ENCODE data around the gene OMP. TPM values are rescaled to one million over a fixed set of nuclear protein-coding genes. Genes with fewer than 3 reads are reported as not detected.

OMP gene
- total RNA-seq, 6 donors from 2014 or later, result 0.77 to 5.2 TPM; not detected in 4

DNA sequence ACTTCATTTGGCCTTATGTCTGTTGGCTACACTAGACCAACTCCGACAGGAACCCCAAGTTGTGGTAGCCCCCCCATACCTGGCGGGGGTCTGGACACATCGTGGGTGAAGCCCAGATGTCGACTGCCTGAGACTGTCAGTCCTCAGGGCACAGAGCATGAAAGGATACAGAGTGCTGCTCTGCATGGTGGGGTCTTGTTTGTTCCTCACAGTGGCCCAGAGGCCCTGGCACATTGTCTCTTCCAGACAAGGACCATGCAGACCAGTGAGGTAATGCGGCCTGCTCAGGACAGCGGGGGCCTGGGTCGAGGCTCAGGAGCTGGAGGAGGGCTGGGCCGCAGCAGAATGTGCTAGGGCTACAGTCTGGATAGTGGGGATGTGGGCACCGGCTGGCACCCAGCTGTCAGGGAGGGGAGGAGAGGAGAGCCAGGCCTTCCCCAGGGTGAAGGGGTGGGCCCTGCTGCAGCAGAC, 21.2 kb upstream of the OMP start:
- Histone ChIP-seq H3K4me1 (peaks cover 12 to 15% (median 13%) of the 10 kb centered on the region in 4 donors), H3K9me3 (no peaks in the 10 kb centered on the region), H3K36me3 (no peaks in the 10 kb centered on the region), H3K4me3 (no peak overlapping the region), H3K27ac (peak overlapping the region in 1 of 4 donors; percentile 62), H3K27me3 (no peaks in the 10 kb centered on the region)
- TF ChIP-seq, protein P1, sequence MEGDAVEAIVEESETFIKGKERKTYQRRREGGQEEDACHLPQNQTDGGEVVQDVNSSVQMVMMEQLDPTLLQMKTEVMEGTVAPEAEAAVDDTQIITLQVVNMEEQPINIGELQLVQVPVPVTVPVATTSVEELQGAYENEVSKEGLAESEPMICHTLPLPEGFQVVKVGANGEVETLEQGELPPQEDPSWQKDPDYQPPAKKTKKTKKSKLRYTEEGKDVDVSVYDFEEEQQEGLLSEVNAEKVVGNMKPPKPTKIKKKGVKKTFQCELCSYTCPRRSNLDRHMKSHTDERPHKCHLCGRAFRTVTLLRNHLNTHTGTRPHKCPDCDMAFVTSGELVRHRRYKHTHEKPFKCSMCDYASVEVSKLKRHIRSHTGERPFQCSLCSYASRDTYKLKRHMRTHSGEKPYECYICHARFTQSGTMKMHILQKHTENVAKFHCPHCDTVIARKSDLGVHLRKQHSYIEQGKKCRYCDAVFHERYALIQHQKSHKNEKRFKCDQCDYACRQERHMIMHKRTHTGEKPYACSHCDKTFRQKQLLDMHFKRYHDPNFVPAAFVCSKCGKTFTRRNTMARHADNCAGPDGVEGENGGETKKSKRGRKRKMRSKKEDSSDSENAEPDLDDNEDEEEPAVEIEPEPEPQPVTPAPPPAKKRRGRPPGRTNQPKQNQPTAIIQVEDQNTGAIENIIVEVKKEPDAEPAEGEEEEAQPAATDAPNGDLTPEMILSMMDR (IDR thresholded peaks at IDR 0.05), result no peak
- TF ChIP-seq POLR2AphosphoS5 (IDR thresholded peaks at IDR 0.05) (no peak), POLR2A (IDR thresholded peaks at IDR 0.05) (no peak), EP300 (IDR thresholded peaks at IDR 0.05) (no peak)
- no peak for DNase-seq
- ATAC-seq (ENCODE audit: low FRiP score in 2 of 2), result no peak
- 96 to 100% methylated on average over 1 to 9 of the region's 9 CpGs for WGBS, 2 donors

DNA sequence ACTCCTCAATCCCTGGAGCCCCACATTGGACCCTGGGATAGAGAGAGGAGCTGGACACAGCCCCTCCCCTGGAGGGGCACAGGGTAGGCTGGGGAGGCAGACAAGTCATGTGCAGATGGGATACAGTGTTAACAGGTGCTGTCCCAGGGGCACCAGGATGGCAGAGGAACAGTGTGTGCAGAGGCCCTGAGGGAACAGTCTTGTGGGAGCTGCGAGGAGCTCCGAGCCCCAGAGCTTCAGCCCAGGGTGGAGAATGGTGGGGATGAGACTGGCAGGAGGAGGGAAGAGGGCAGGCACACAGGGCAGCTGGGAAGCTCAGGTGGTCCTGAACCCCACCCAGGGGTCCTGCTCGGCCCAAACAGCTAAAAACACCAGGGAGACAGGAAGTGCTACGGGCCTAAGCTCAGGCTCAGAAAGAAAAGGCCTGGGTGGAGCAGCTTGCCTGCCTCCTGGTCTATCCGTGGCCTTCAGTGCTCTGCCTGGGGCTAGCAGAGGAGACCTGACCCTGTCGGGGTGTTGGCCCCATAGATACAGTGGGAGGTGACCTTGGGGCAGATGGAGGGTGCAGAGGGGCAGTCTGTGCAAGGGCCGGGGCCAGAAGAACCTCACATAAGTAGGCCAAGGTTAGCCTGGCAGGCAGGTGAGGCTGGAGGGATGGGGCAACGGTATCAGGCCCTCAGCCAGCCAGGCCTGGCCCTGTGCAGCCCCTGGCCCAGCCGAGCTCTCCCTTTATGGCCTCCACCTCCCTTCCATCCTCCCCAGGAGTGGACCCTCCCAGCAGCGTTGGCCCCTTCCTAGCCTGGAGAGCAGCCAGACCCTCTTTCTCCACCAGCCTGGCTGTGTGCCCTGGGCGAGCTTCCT, 20.4 kb upstream of the OMP start:
- 64 to 76% methylated on average over 8 to 11 of the region's 11 CpGs for WGBS, 2 donors
- peaks cover 12 to 15% (median 13%) of the 10 kb centered on the region in 4 donors for H3K4me1 ChIP-seq
- peak; percentile 4 to 31 for ATAC-seq (ENCODE audit: low FRiP score in 2 of 2)
- TF ChIP-seq POLR2A (IDR thresholded peaks at IDR 0.05), result no peak
- H3K27me3 ChIP-seq, result no peaks in the 10 kb centered on the region
- H3K36me3 ChIP-seq, result no peaks in the 10 kb centered on the region
- no peaks in the 10 kb centered on the region for H3K9me3 ChIP-seq
- DNase-seq, result peak in 1 of 2 donors; percentile 20
- H3K4me3 ChIP-seq, result no peak overlapping the region
- H3K27ac ChIP-seq, result peak overlapping the region in 3 of 4 donors; percentile 55 to 69 (median 62)

DNA sequence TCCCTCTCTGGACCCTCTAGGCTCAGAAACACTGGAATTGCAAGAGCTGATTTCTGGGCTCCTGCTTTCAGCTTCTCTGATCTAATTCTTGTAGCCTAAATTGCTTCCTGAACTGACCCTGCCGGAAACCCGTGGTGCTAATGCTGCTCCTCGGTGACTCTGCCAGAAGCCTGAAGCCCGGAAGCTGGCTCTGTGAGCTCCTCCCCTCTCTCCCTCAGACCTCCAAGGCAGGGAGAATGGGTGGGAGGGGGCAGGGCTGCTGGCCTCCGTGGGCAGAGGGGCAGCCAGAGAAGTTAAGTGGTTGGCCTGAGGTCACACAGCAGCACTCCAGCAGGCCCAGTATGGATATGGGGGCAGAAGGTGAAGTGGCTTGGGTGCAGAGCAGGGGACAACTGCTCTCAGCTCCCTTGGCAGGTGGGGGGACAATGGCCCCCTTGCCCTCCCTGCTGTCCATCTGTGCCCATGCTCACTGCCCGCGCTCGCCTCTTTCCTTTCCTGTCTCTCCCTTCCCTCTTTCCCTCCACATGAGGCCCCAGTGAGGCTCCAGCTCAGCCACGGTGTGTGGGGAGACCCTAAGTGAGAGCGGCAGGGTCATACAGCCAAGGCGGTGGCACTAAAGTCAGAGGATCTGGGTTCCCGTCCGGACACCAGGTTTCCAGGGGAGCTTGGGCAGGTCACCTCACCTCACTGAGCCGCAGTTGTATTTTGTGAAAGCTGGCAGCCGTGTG, 19.6 kb upstream of the OMP start:
- H3K27me3 ChIP-seq, result no peaks in the 10 kb centered on the region
- no peaks in the 10 kb centered on the region for H3K36me3 ChIP-seq
- H3K9me3 ChIP-seq, result no peaks in the 10 kb centered on the region
- WGBS, 2 donors, result 70 to 91% methylated on average over 5 to 15 of the region's 15 CpGs
- peak in 1 of 2 donors; percentile 61 for ATAC-seq (ENCODE audit: low FRiP score in 2 of 2)
- DNase-seq, result peak in 1 of 2 donors; percentile 50
- no peak overlapping the region for H3K4me3 ChIP-seq
- H3K4me1 ChIP-seq, result peaks cover 12 to 15% (median 13%) of the 10 kb centered on the region in 4 donors
- H3K27ac ChIP-seq, result peak overlapping the region in 3 of 4 donors; percentile 55 to 69 (median 62)
- TF ChIP-seq, protein P1 (IDR thresholded peaks at IDR 0.05), result no peak
- TF ChIP-seq EP300 (IDR thresholded peaks at IDR 0.05), result no peak
- no peak for TF ChIP-seq POLR2A (IDR thresholded peaks at IDR 0.05)
- TF ChIP-seq POLR2AphosphoS5 (IDR thresholded peaks at IDR 0.05), result no peak

DNA sequence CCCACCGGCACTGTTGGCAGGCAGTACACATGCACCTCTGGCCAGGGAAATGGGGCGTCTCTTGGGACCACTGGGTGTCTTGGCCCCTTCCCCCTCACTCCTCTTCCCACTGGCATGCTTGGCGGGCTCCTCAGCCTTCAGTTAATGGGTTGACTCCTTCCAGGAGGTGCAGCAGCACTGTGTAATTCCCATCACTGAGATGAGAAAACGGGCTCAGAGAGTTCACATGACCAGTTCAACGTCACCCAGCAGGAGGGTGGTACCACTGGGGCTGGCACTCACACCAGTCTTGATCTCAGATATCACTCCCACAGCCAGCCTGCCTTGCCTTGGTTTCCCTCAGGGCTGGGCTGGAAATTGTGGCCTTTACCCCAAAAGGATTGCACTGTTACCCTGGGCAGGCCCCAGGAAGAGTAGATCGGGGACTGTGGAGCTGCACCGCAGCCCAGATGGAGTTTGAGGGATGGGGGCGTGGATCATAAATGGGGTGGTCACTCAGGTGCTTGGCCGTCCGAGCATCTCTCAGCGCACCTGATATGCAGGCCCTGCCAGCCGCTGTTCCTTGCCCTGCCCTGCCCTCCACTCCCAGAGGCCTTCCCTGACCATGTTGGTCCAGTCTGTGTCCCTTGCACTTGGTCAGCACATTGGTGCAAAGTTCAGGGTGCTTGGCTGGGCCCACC, 18.9 kb upstream of the OMP start:
- ATAC-seq (ENCODE audit: low FRiP score in 2 of 2) (no peak), DNase-seq (peak in 1 of 2 donors; percentile 15)
- no peaks in the 10 kb centered on the region for H3K9me3 ChIP-seq
- WGBS, 2 donors, result 92% methylated on average over 12 of the region's 12 CpGs
- peak overlapping the region in 2 of 4 donors; percentile 62 to 69 for H3K27ac ChIP-seq
- H3K4me1 ChIP-seq, result peaks cover 12 to 15% (median 13%) of the 10 kb centered on the region in 4 donors
- no peak overlapping the region for H3K4me3 ChIP-seq
- TF ChIP-seq, protein P1 (IDR thresholded peaks at IDR 0.05), result no peak
- TF ChIP-seq EP300 (IDR thresholded peaks at IDR 0.05), result no peak
- no peak for TF ChIP-seq POLR2AphosphoS5 (IDR thresholded peaks at IDR 0.05)
- no peak for TF ChIP-seq POLR2A (IDR thresholded peaks at IDR 0.05)
- H3K36me3 ChIP-seq, result no peaks in the 10 kb centered on the region
- no peaks in the 10 kb centered on the region for H3K27me3 ChIP-seq
